IMR-90 (cell line): ENCODE measurements around the gene NOXRED1. TPM values are rescaled to one million over a fixed set of nuclear protein-coding genes. Genes with fewer than 3 reads are reported as not detected.

ENCODE experiments used
- ATAC-seq: fragments of 200-7000 bp; cut with Tn5 transposase; 2 replicates; pipeline ENCODE4 v1.9.1; 2020; ENCODE audit warnings: low read depth, mild to moderate bottlenecking, moderate library complexity
- BruUV-seq: library from RNA; stranded (reverse); fragments of 400-500 nt; replicated peaks from 2 replicates; lab custom pipeline; 2021; lab: Mats Ljungman, UMichigan
- CTCF ChIA-PET: fragments of 300-600 bp; formaldehyde crosslinking; extraction: SDS; loops from one replicate; lab custom pipeline; 2021; ENCODE audit warnings: antibody characterized with exemption; lab: Yijun Ruan, JAX
- POLR2A ChIA-PET: fragments of 300-600 bp; sonication (Branson Sonifier 250); formaldehyde crosslinking; loops from one replicate; lab custom pipeline; 2022; ENCODE audit warnings: antibody characterized with exemption; ENCODE audit not compliant: unreplicated experiment; lab: Charles Lee
- DNase-seq: peaks from one replicate; pipeline ENCODE4 v3.0.0; 2013
- H2AFZ ChIP-seq: replicated peaks from 2 replicates; pipeline ENCODE3; 2013; ENCODE audit warnings: low read length, mild to moderate bottlenecking; ENCODE audit not compliant: poor library complexity
- H2AK5ac ChIP-seq: 2 replicates; pipeline ENCODE4 v1.6.1; 2013; ENCODE audit warnings: low read depth, low read length, inconsistent platforms
- H2AK9ac ChIP-seq: replicated peaks from 2 replicates; pipeline ENCODE3; 2013; ENCODE audit warnings: mild to moderate bottlenecking, low read depth, low read length, moderate library complexity; ENCODE audit not compliant: poor library complexity
- H2BK120ac ChIP-seq: 2 replicates; pipeline ENCODE4 v1.6.1; 2013; ENCODE audit warnings: low read depth, low read length, inconsistent platforms
- H2BK15ac ChIP-seq: 3 replicates; pipeline ENCODE4 v1.6.1; 2013; ENCODE audit warnings: low read depth, low read length, inconsistent platforms
- H2BK20ac ChIP-seq: 2 replicates; pipeline ENCODE4 v1.6.1; 2013; ENCODE audit warnings: low read depth, mild to moderate bottlenecking, inconsistent platforms, low read length, moderate library complexity
- H2BK5ac ChIP-seq: 2 replicates; pipeline ENCODE4 v1.6.1; 2013; ENCODE audit warnings: mild to moderate bottlenecking, low read depth, low read length, inconsistent platforms; ENCODE audit not compliant: poor library complexity, severe bottlenecking
- H3K14ac ChIP-seq: replicated peaks from 2 replicates; pipeline ENCODE4 v1.6.1; 2013; ENCODE audit warnings: low read depth, low read length, inconsistent platforms
- H3K18ac ChIP-seq: 2 replicates; pipeline ENCODE4 v1.6.1; 2013; ENCODE audit warnings: low read depth, low read length, control low read depth
- H3K23ac ChIP-seq: 2 replicates; pipeline ENCODE4 v1.6.1; 2013; ENCODE audit warnings: low read depth, low read length, inconsistent platforms
- H3K27ac ChIP-seq: 2 replicates; pipeline ENCODE4 v1.5.1; 2013; ENCODE audit warnings: mild to moderate bottlenecking, control low read depth, low read length; ENCODE audit not compliant: insufficient read depth
- H3K27me3 ChIP-seq: 2 replicates; pipeline ENCODE4 v1.6.1; 2013; ENCODE audit warnings: low read length; ENCODE audit not compliant: control insufficient read depth, insufficient read depth
- H3K36me3 ChIP-seq: 2 replicates; pipeline ENCODE4 v1.6.1; 2013; ENCODE audit warnings: low read length, mixed read lengths; ENCODE audit not compliant: control insufficient read depth, insufficient read depth
- H3K4ac ChIP-seq: 2 replicates; pipeline ENCODE4 v1.6.1; 2013; ENCODE audit warnings: low read depth, low read length, inconsistent platforms
- H3K4me1 ChIP-seq: 2 replicates; pipeline ENCODE4 v1.6.1; 2013; ENCODE audit warnings: low read length, mixed read lengths; ENCODE audit not compliant: control insufficient read depth, insufficient read depth
- H3K4me2 ChIP-seq: 2 replicates; pipeline ENCODE4 v1.6.1; 2013; ENCODE audit warnings: low read depth, mild to moderate bottlenecking, control low read depth, low read length, moderate library complexity
- H3K4me3 ChIP-seq: 2 replicates; pipeline ENCODE4 v1.5.1; 2013; ENCODE audit warnings: low read depth, mild to moderate bottlenecking, control low read depth, low read length, moderate library complexity; ENCODE audit not compliant: insufficient read depth
- H3K56ac ChIP-seq: 2 replicates; pipeline ENCODE4 v1.6.1; 2013; ENCODE audit warnings: low read length, inconsistent platforms; ENCODE audit not compliant: insufficient read depth; ENCODE audit errors: extremely low read depth
- H3K79me1 ChIP-seq, 2 experiments: 2 replicates each; pipeline ENCODE4 v1.6.1; 2013; ENCODE audit warnings: low read length in 2 of 2, inconsistent platforms in 1 of 2, low read depth in 1 of 2
- H3K9ac ChIP-seq: 2 replicates; pipeline ENCODE4 v1.6.1; 2013; ENCODE audit warnings: low read depth, low read length, control low read depth
- H3K9me1 ChIP-seq: 2 replicates; pipeline ENCODE4 v1.6.1; 2013; ENCODE audit warnings: low read length, inconsistent platforms; ENCODE audit not compliant: insufficient read depth
- H3K9me3 ChIP-seq: 2 replicates; pipeline ENCODE4 v1.6.1; 2013; ENCODE audit warnings: low read length; ENCODE audit not compliant: control insufficient read depth, insufficient read depth
- H4K20me1 ChIP-seq: 2 replicates; pipeline ENCODE4 v1.6.1; 2013; ENCODE audit warnings: low read length, inconsistent platforms; ENCODE audit not compliant: insufficient read depth
- H4K5ac ChIP-seq: 2 replicates; pipeline ENCODE4 v1.6.1; 2013; ENCODE audit warnings: mild to moderate bottlenecking, low read depth, low read length, control low read depth
- H4K8ac ChIP-seq, 2 experiments: 2 replicates each; pipeline ENCODE4 v1.6.1; 2013; ENCODE audit warnings: low read depth in 2 of 2, low read length in 2 of 2, control low read depth in 1 of 2, inconsistent platforms in 1 of 2
- H4K91ac ChIP-seq: 2 replicates; pipeline ENCODE4 v1.6.1; 2013; ENCODE audit warnings: low read depth, low read length, inconsistent platforms; ENCODE audit not compliant: insufficient read depth
- BHLHE40 ChIP-seq: fragments of 150-350 bp; IDR thresholded peaks from 2 replicates; pipeline ENCODE4 v1.6.1; 2016; ENCODE audit warnings: mild to moderate bottlenecking, low read depth, low read length
- CEBPB ChIP-seq: IDR thresholded peaks from 2 replicates; pipeline ENCODE4 v1.6.1; 2012; ENCODE audit warnings: low read depth, low read length, improper control_type of control experiment
- CHD1 ChIP-seq: IDR thresholded peaks from 2 replicates; pipeline ENCODE4 v1.6.1; 2012; ENCODE audit warnings: low read depth, low read length, improper control_type of control experiment
- FOS ChIP-seq: fragments of 150-350 bp; IDR thresholded peaks from 2 replicates; pipeline ENCODE4 v1.6.1; 2016; ENCODE audit warnings: low read depth, low read length
- MAFK ChIP-seq: IDR thresholded peaks from 2 replicates; pipeline ENCODE4 v1.6.1; 2012; ENCODE audit warnings: low read depth, low read length, improper control_type of control experiment
- MAZ ChIP-seq: IDR thresholded peaks from 2 replicates; pipeline ENCODE4 v1.6.1; 2012; ENCODE audit warnings: low read depth, mild to moderate bottlenecking, low read length, improper control_type of control experiment, moderate library complexity, borderline replicate concordance
- MXI1 ChIP-seq: IDR thresholded peaks from 2 replicates; pipeline ENCODE4 v1.6.1; 2012; ENCODE audit warnings: low read depth, mild to moderate bottlenecking, low read length, moderate library complexity, borderline replicate concordance
- NFE2L2 ChIP-seq: fragments of 150-350 bp; IDR thresholded peaks from 2 replicates; pipeline ENCODE4 v1.6.1; 2016; ENCODE audit warnings: low read depth, mild to moderate bottlenecking, low read length
- POLR2A ChIP-seq: IDR thresholded peaks from 2 replicates; pipeline ENCODE4 v1.6.1; 2012; ENCODE audit warnings: mild to moderate bottlenecking, low read depth, low read length
- RAD21 ChIP-seq: IDR thresholded peaks from 2 replicates; pipeline ENCODE4 v1.6.1; 2012; ENCODE audit warnings: low read length, improper control_type of control experiment
- RCOR1 ChIP-seq: IDR thresholded peaks from 2 replicates; pipeline ENCODE4 v1.6.1; 2012; ENCODE audit warnings: mild to moderate bottlenecking, low read length, improper control_type of control experiment; ENCODE audit not compliant: insufficient replicate concordance
- RFX5 ChIP-seq: IDR thresholded peaks from 2 replicates; pipeline ENCODE4 v1.8.0; 2012; ENCODE audit warnings: low read depth, mild to moderate bottlenecking, low read length, moderate library complexity
- SMC3 ChIP-seq: fragments of 150-350 bp; IDR thresholded peaks from 2 replicates; pipeline ENCODE4 v1.6.1; 2016; ENCODE audit warnings: low read depth, mild to moderate bottlenecking, antibody characterized with exemption, low read length, moderate library complexity
- WGBS, 2 experiments: methylation state at CpG; one replicate each; pipeline versions ENCODE4 v1.1.5 to v1.1.7; 2013; ENCODE audit warnings: missing lambda C conversion rate in 2 of 2; ENCODE audit not compliant: insufficient read length in 1 of 2; ENCODE audit errors: extremely low coverage in 2 of 2; 5-methylcytosine and 5-hydroxymethylcytosine counted together
- dilution Hi-C: fragments of 300-500 bp; cut with HindIII; formaldehyde crosslinking; loops from one replicate; pipeline ENCODE4 v1.14.3; 2018; ENCODE audit warnings: low sequenced_read_pairs; ENCODE audit not compliant: unreplicated experiment
- in situ Hi-C: fragments of 300-500 bp; cut with MboI; formaldehyde crosslinking; loops from 3 replicates; pipeline ENCODE4 v1.14.3; 2019; ENCODE audit warnings: low sequenced_read_pairs, inconsistent platforms, mixed read lengths
- intact Hi-C: fragments of 100-400 bp; cut with micrococcal nuclease; formaldehyde crosslinking; loops from 2 replicates; pipeline ENCODE4 v1.10.0; 2022
- polyA plus RNA-seq, 3 experiments: library from polyadenylated mRNA; depleted of rRNA; stranded (reverse); fragments of >200 nt; gene quantifications; 2 replicates each; pipeline ENCODE4 v1.2.3, GENCODE V29; 2012; ENCODE audit warnings: low replicate concordance in 1 of 3
- total RNA-seq: library from RNA; depleted of rRNA; stranded (reverse); fragments of >200 nt; gene quantifications from 2 replicates; pipeline ENCODE4 v1.2.3, GENCODE V29; 2012
- TF ChIP-seq, protein P1 (sequence below): conservative IDR thresholded peaks from 2 replicates; pipeline ENCODE4 v1.5.1; 2012; ENCODE audit warnings: mild to moderate bottlenecking, low read depth, low read length, improper control_type of control experiment
- TF ChIP-seq, protein P2 (sequence below): fragments of 150-350 bp; IDR thresholded peaks from 2 replicates; pipeline ENCODE4 v1.6.1; 2017; ENCODE audit warnings: mild to moderate bottlenecking, antibody characterized with exemption, low read length, low read depth
- TF ChIP-seq, protein P3 (sequence below): fragments of 150-350 bp; IDR thresholded peaks from 2 replicates; pipeline ENCODE4 v1.6.1; 2016; ENCODE audit warnings: low read depth, mild to moderate bottlenecking, low read length, moderate library complexity, borderline replicate concordance

The NOXRED1 gene
- total and polyA plus RNA-seq, 2 of the 4 experiments (the other 2 are of a cell fraction), result under 0.01 to 0.14 TPM

DNA sequence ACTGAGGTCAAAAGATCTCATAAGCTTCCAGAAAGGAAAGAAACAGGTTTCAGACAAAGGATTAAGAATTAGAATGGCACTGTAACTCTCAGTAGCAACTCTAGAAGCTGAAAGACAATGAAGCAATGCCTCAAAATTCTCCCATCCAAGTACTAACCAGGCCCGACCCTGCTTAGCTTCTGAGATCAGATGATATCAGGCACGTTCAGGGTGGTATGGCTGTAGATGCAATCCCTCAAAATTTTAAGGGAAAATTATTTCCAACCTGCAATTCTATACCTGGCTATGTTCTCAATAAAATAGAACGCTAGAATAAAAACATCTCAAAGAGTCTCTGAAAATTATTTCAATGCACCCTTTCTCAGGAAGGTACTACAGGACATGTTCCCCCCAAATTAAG lies 19.6 kb downstream of the NOXRED1 start:
- H3K23ac ChIP-seq, result no peak overlapping the region
- in situ Hi-C loops, result no loop called here
- BruUV-seq, result no TSS peak
- no peak overlapping the region for H2BK20ac ChIP-seq
- no peaks in the 10 kb centered on the region for H4K20me1 ChIP-seq
- no peaks in the 10 kb centered on the region for H3K79me1 ChIP-seq
- no peaks in the 10 kb centered on the region for H3K36me3 ChIP-seq
- WGBS, 2 experiments, result no CpG with 5 or more reads among the region's 3 CpGs
- no peak overlapping the region for H2BK5ac ChIP-seq
- H4K5ac ChIP-seq, result no peak overlapping the region
- H3K9me3 ChIP-seq, result no peaks in the 10 kb centered on the region
- H3K18ac ChIP-seq, result no peak overlapping the region
- H3K4ac ChIP-seq, result no peak overlapping the region
- H3K4me2 ChIP-seq, result no peak overlapping the region
- H2AFZ ChIP-seq, result no peak overlapping the region
- intact Hi-C loops, result no loop called here
- H4K91ac ChIP-seq, result no peak overlapping the region
- H3K56ac ChIP-seq, result no peak overlapping the region
- no peak overlapping the region for H2BK15ac ChIP-seq
- TF ChIP-seq, protein P1, sequence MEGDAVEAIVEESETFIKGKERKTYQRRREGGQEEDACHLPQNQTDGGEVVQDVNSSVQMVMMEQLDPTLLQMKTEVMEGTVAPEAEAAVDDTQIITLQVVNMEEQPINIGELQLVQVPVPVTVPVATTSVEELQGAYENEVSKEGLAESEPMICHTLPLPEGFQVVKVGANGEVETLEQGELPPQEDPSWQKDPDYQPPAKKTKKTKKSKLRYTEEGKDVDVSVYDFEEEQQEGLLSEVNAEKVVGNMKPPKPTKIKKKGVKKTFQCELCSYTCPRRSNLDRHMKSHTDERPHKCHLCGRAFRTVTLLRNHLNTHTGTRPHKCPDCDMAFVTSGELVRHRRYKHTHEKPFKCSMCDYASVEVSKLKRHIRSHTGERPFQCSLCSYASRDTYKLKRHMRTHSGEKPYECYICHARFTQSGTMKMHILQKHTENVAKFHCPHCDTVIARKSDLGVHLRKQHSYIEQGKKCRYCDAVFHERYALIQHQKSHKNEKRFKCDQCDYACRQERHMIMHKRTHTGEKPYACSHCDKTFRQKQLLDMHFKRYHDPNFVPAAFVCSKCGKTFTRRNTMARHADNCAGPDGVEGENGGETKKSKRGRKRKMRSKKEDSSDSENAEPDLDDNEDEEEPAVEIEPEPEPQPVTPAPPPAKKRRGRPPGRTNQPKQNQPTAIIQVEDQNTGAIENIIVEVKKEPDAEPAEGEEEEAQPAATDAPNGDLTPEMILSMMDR, result no peak
- TF ChIP-seq RAD21 (no peak), FOS (no peak), SMC3 (no peak), NFE2L2 (no peak), RCOR1 (no peak), MAFK (no peak), CHD1 (no peak), BHLHE40 (no peak), POLR2A (no peak), RFX5 (no peak), MXI1 (no peak), CEBPB (no peak), MAZ (no peak)
- TF ChIP-seq, protein P2, sequence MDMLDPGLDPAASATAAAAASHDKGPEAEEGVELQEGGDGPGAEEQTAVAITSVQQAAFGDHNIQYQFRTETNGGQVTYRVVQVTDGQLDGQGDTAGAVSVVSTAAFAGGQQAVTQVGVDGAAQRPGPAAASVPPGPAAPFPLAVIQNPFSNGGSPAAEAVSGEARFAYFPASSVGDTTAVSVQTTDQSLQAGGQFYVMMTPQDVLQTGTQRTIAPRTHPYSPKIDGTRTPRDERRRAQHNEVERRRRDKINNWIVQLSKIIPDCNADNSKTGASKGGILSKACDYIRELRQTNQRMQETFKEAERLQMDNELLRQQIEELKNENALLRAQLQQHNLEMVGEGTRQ, result no peak
- TF ChIP-seq, protein P3, sequence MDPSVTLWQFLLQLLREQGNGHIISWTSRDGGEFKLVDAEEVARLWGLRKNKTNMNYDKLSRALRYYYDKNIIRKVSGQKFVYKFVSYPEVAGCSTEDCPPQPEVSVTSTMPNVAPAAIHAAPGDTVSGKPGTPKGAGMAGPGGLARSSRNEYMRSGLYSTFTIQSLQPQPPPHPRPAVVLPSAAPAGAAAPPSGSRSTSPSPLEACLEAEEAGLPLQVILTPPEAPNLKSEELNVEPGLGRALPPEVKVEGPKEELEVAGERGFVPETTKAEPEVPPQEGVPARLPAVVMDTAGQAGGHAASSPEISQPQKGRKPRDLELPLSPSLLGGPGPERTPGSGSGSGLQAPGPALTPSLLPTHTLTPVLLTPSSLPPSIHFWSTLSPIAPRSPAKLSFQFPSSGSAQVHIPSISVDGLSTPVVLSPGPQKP, result no peak
- no peak for DNase-seq
- H3K4me1 ChIP-seq, result no peaks in the 10 kb centered on the region
- ChIA-PET POLR2A (no interaction called here), CTCF (no interaction called here)
- no peak overlapping the region for H3K4me3 ChIP-seq
- ATAC-seq, result no peak
- H2AK5ac ChIP-seq, result no peak overlapping the region
- no peak overlapping the region for H4K8ac ChIP-seq
- peaks cover 10% of the 10 kb centered on the region for H3K27me3 ChIP-seq
- H3K14ac ChIP-seq, result no peak overlapping the region
- H2BK120ac ChIP-seq, result no peak overlapping the region
- H3K9ac ChIP-seq, result no peak overlapping the region
- no peak overlapping the region for H2AK9ac ChIP-seq
- no peaks in the 10 kb centered on the region for H3K9me1 ChIP-seq
- dilution Hi-C loops, result no loop called here
- H3K27ac ChIP-seq, result no peak overlapping the region
